Right renal cortex interstitium (tissue), 3 donors: ENCODE measurements around the gene ARSI. TPM values are rescaled to one million over a fixed set of nuclear protein-coding genes. Genes with fewer than 3 reads are reported as not detected.

Experiments used
- DNase-seq, 3 donors: peaks; one replicate each; pipeline ENCODE4 v3.0.0-alpha.2; 2013; ENCODE audit warnings: low read depth in 3 of 3, low spot score in 2 of 3
- polyA plus RNA-seq, 3 donors: library from polyadenylated mRNA; unstranded; fragments of 120-200 nt; gene quantifications; one replicate each; pipeline ENCODE4 v1.2.1, GENCODE V29; 2013; ENCODE audit not compliant: insufficient read length in 3 of 3

ARSI gene
- polyA plus RNA-seq, 3 donors: 2.6 to 3.2 (median 2.7) TPM

- no peak for DNase-seq
These were observed 7.2 kb upstream of the ARSI start for GRCh38 chr5:150309886-150310239.

GRCh38 chr5:150309101-150309885 lies 6.6 kb upstream of the ARSI start:
- DNase-seq: no peak

DNA sequence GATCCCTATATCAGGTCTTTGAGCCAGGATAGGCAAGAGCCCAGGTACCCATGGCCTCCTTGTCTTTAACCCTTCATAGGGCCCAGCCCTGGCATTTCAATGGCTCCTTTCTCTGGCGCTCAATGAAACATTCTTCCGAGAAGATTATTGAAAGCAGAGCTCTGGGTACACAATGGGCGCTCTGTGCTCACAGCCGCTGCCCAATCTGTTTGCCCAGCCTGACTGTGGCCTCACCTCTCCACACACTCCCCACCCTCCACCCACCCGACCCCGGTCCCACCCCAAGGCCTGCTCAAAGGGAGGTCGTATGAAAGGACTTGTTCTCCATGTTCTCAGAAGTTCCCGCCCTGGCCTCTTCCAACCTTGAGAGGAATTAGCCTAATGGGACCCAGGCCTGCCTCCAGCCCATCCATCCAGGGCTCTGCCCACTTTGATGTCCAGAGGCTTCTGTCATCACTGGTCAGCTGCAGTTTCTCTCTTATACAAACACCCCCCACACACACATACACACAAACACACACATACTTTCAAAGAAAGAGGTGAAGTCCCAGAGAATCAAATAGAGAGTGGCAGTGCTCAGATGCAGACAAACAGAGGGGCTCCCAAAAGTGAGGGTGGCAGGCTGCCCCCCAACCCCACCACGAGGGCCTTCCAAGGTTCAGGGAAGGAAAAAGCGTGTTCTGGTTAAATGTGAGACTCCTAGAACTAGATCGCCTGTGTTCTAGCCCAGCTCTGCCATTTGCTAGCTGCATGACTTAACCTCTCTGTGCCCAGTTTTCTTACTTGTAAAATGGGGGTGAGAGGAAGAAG lies 5.1 kb upstream of the ARSI start:
- DNase-seq: no peak

- DNase-seq: no peak
These were observed 4.1 kb upstream of the ARSI start for GRCh38 chr5:150306775-150307174.

GRCh38 chr5:150305557-150305956 lies 2.9 kb upstream of the ARSI start:
- DNase-seq: no peak

DNA sequence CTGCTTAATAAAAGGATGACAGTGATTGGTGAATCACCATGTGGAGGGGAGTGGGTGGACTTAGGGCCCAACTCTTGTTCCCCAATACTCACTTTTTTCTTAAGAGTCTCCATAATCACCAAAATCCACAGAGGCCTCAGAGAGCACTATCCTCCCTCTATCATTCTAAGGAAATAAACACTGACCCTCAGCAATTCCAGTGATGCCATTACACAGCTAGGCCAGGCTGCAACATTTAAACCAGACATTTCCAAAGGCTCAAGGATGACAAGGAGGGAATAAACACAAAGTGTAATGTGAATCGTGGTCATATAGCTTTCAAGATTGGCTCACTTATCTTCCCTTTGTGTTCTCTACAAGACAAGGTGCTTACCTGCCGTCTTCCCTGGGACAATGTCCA lies 2.4 kb upstream of the ARSI start:
- DNase-seq: no peak

- no peak for DNase-seq
These were observed 1.9 kb upstream of the ARSI start for GRCh38 chr5:150304481-150305081.

- peak; percentile 68 to 77 (median 75) for DNase-seq
These were observed 1.1 kb upstream of the ARSI start for GRCh38 chr5:150303660-150304386.

DNA sequence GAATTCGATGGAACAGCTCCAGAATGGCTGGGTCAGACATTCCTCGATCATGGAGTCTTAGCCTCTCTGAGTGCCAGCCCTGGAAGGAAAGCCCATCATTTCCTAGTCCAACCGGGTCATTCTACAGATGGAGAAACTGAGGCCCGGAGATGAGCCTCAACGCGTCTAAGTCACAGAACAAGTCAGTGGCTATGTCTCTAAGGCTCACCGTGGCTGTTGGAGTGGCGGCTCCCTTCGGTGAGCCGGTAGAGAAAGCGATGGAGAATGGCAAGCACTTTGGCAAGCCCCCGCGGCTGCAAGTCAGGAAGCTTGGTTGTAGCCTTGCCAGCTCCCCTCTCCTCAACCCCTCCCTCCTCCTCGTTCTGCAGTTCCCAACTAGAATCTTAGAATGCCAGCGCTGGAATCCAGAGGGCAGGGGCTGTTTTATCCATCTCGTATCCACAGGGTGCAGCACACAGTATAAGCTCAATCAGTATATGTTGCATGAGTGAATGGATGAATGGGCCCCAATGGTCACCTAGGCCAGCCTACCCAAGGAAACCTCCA lies 438 bp upstream of the ARSI start:
- DNase-seq: no peak

GRCh38 chr5:150301901-150302300 lies 804 bp downstream of the ARSI start:
- no peak for DNase-seq

- no peak for DNase-seq
These were observed 1.6 kb downstream of the ARSI start for GRCh38 chr5:150301170-150301505.

DNA sequence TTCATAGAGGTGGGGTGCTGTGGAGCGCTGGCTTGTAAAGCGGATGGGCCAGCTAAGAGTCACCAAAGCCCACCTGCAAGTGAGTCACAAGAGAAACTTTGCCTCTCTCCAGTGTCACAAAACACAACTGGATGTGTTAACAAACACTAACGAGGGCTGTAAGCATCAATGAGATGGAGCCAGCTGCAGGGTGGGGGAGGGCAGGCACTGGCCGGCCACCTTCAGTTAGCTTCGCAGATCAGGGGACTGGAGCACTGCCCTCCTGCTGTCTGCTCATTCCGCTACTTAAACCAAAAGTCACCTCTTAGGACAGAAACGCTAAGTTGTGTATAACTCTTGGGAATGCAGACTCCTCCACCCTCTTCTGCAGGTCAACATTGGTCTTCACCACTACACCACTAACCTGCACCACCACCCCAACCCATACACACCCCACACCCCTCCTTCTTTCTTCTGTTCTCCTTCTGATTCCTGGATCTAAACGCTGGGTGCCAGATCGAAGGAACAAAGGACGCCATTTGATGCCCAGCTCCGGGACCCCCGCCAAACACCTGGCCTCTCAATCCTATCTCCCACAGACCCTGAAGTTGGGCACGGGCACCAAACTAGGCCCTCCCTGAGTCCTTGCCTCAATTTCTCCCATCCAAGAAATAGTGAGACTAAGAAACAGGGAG lies 2.1 kb downstream of the ARSI start:
- DNase-seq: no peak

DNA sequence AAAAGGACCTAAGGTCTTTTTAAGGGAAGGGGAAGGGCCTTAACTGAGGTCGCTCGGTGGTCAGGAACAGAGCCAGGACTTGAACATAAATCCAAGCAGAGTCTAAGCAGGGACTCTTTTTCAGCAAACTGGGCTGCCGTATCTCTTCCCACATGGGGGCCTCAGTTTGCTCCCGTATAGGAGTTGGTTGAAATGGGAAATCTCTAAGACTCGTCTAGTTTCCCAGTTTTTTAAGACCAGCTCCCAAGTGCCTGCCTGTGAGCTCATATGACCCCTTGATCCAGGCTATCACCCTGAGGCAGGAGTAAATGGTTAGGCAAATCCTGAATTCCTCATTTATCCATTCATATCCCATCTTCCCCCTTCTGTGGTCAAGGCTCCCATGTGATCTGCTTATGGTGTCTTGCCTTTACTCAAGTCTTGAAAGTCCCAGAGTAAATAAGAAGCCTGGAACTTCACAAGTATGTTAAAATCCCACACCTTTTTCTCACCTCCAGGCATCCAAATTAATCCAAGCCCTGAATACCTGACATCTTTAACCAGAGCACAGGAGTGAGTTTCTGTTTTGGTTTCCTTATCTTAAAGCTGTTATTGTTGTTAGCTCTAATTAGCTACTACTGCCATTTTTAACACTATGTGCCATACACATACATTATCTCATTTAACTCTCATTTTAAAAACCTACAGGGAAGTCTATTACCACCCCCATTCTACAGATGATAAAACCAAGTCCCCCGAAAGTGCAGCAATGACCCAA lies 3.0 kb downstream of the ARSI start:
- DNase-seq: no peak

DNA sequence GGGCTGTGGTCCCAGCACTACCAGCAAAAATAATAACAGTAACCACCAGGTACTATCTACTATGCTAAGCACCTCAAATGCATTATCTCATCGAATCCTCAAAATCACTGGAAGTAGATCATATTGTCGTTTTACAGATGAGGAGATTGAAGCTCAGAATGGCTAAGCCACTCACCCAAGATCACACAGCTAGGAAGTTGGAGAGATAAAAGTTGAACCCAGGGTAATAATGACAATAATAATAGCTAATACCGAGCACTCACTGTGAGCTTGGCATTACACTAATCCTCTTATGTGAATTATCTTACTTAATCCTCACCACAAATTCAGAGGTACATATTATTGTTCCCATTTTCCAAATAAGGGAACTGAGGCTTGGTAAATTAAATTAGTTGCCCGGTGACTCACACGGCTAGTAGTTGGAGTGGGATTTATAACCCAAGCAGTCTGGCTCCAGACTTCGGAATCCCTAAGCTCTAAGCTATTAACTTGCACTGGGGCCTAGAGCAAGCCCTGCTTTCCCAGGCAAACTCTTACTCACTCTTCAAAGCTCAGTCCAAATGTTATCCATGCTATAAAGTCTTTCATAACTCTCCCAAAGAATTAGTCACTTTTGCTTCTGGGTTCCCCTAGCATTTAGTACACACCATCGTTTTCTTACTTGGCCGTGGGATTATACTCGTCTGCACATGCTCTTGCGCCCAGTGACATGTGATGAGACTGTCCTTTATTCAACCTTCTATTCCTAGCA lies 3.8 kb downstream of the ARSI start:
- DNase-seq: no peak

DNA sequence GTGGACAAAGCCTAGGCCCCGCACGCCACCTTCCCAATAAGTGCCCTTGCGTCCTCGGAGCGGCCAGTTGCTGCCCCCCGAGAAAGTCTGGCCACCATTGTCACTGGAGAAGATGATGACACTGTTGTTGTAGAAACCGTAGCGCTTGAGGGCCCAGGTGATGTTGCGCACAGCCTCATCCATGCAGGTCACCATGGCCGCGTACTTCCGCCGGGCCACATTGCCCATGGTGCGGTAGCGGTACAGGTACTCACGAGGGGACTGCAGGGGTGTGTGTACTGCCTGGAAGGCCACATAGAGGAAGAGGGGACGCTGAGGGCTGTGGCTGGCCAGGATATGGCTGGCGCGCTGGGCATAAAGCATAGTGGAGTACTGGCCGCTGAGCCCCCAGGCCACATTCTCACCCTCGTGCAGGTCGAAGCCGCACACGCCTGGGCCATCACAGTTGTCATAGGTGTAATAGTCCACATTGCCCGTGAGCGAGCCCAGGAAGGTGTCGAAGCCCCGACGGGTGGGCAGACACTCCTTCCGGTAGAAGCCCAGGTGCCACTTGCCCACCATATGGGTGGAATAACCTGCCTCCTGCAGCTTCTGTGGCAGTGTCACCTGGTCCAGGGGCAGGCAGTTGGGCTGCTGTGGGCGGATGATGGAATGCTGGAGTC lies 4.6 kb downstream of the ARSI start:
- no peak for DNase-seq

- no peak for DNase-seq
These were observed 5.3 kb downstream of the ARSI start for GRCh38 chr5:150297236-150297890.

- DNase-seq: no peak
These were observed 6.2 kb downstream of the ARSI start for GRCh38 chr5:150296496-150296895.
